Suppressor macrophage (primary cell): ENCODE results near the gene SLC35D2.
"Not testable (repeated sequence)": the region's sequence is repeated elsewhere in the genome, so short reads cannot be mapped to it uniquely, and the experiment has no call there.

ENCODE experiments used
- DNase-seq, 4 experiments: peaks; one replicate each; pipeline ENCODE4 v3.0.0-alpha.2; 2020 to 2022

SLC35D2 gene

DNA sequence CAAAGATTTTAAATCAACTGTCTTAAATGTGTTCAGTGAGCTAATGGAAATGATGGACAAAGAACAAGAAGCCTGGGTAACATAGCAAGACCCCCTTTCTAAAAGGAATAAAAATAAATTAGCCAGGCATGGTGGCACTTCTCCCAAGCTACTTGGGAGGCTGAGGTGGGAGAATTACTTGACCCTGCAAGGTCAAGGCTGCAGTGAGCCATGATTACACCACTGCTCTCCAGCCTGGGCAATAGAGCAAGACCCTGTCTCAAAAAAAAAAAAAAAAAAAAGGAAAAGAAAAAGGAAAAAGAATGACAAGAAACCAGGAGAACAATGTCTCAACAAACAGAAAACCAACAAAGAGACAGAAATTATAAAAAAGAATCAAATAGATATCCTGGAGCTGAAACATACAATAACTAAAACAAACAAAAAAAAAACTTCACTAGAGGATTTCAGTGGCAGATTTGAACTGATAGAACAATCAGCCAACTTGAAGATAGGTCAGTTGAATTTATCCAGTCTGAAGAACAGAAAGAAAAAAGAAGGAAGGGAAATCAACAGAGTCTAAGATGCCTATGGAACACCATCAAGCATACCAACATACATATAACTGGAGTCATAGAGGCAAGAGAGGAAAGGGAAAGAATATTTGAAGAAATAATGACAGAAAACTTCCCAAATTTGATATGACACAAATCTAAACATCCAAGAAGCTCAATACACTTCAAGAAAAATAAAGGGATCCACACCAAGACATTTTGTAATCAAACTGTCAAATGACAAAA, 16.8 kb upstream of the SLC35D2 start:
- DNase-seq: no peak

DNA sequence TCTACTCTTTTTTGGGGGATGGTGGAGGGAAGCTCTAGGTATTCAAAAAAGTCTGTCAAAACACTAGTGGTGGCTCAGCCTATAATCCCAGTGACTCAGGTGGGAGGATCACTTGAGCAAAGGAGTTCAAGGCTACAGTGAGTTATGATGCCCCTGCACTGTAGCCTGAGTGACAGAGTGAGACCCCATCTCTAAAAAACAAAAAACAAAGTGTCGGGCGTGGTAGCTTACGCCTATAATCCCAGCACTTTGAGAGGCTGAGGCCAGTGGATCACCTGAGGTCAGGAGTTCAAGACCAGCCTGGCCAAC, 15.8 kb upstream of the SLC35D2 start:
- no peak for DNase-seq

DNA sequence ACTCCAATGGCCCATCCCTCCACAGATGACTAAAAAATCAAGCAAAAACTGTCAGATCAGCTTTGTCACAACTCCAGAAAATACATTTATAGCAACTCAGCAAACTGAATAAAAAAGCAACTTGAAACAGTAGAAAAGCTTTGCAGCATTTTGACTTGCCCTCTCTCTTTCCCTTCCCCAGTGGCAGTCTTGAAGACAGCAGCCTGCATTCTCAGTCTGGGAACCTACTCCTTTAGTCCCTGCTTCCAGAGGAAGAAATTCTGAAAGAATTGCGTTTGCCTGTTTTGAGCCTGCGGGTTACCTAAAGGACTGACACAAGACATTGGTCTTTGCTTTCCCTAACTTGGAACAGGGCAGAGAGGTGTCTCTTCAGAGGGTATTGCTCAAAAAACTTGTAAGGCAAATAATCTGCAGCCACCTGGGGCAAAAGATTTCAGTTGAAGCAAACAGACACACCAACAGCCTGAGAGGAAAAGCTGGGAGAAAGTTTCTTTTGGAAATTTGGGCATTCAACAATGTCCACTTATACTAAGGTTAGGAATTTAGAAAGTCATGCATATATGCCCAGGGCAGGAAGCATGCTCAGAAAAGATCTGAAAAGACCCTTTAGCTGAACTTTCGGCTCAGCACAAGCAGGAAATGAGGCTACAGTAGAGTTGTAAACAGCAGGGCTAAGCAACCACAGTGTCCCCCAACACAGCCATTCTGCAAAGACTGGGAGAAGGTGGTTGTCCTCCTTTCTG, 15.2 kb upstream of the SLC35D2 start:
- no peak for DNase-seq

DNA sequence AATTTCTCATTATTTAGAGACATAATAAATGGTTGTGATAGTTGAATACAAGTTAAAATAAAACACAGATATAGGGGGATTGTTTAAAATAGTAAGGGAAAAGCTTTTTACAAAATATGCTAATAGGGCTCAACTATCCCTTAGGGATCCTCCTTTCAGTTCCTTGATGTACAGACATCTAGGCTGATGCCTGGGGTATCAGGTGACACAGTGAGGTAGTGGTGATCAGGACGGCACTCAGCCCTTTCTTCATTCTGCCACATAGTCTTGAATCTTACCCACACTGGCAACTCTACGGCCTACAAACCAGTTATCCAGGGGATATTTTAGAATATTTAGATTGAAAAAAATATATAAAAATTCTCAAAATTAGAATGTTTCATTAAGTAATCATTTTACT, 12.5 kb upstream of the SLC35D2 start:
- no peak for DNase-seq

DNA sequence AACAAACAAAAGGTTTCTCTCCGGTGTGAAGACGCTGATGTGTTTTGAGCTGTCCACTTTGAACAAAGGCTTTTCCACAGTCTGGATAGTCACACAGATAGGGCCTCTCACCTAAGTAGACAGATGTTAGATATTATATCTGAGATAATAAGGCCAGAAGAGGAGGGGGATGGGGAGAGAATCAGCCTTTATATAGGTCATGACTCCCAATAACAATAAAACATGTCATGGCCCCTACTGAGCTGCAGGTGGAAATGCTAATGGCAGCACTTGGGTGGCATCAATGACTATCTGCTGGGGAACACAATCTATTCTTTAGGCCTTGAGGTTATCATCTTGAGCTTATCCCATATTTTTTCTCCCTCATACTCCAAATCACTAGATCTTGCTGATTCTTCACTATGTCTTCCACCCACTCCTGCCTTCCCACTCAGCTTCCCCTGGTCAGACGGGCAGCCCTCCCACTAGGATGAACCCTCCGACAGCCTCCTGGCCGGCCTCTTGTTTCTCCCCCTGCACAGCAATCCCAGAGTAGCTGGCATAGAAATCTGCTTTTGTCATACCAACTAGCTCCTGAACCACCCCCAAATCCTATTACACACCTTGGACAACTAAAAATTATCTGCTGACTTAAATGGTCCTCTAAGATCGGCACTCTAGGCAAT, 11.5 kb upstream of the SLC35D2 start:
- no peak for DNase-seq

DNA sequence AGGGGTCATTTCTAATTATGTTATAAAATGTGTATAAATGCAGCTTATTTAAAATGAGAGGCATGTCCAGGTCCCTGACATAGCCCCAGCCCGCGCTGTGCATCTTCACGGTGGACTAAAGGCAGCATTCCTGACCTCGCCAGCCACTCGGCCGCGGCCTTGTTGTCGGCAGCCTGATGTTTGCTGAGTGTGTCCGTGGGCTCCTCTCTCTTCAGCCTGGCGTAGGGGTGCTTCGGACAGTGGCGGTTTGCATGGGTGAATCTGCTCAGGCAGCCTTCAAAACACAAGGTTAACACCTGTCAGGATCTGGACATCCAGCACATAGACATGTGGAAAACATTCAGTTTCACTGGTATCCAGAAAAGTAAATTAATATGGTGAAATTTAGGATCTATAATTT, 8.8 kb upstream of the SLC35D2 start:
- no peak for DNase-seq

DNA sequence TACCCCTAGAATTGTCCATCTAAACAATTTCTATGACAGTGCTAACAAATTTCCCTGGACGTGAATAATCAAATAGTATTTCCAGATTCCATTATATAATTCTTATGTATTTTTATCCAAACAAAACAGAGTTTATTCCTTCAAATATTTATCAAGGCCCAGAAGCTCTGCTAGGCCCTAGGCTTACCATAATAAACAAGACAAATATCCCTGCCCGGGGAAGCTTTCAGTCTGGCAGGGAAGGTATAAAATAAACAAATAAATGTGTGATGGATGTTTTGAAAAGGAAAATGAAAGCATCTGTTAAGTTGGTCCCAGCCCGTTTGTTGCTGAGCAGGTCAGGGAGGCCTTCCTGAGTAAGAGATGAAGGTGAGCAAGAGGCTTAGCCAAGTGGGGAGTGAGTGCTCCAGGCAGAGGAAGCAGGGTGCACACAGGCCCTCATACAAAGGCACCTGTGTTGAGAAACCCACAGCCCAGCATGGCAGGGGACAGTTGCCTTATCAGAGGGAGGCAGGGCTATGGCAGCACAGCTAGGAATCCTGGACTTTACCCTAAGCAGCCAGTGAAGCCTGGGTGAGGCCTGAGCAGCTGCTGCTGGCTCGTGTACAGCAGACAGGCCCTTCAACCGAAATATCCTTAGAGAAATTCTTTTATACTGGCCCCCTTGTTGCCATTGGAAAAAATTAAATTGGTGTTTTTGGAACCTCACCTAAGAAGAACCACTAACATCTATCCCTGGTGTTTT, 7.7 kb upstream of the SLC35D2 start:
- no peak for DNase-seq

DNA sequence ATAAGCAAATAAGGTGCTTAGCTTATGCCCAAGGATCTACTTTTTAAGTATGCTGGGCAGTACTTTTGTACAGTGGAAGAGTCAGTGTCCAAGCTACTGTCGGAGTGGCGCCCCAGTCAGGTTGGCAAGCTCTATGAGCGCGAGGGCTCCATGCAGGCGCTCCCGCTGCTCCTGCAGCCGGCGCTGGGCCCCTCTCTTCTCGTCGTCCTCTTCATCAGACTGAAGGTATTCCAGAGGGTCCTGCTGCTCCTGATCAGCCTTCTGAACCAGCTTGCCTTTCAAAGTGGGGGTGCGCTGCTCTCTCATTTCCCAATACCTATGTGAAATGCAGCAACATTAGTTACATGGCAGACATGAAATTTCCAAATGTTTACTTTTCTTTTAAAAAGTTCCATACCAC, 4.6 kb upstream of the SLC35D2 start:
- no peak for DNase-seq

DNA sequence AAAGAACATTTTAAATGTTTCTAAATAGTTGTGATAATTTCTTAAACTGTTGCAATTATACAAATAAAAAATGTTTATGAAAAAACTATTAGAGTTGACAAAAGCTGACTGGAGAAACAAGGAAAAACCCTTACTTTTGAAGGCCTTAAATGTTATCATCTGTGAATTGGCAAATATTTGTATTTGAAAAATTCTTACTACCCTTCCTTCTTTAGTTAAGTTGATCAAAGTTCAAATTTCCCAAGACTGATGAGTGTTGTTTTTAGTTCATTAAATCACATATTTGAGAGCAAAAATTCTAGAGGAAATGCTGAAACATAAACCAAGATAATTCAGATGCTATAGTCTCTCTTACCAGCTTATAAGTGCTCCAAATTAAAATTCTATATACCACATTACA, 2.6 kb upstream of the SLC35D2 start:
- DNase-seq: no peak

DNA sequence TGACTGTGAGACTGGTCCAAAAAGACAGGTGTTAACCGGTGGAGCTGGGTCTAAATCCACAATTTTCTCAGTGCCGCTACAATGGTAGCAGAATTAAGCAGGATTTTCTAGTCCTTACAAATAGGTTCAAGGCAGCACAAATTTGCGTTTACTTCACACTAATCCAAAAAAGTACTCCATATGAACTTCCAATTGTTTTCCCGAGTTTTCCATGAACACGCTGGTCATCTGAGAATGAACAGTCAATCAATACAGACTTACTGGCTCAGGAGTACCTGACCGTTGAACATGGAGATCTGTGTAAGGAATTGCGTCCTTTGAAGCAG, 709 bp downstream of the SLC35D2 start:
- peak in 1 of 4 experiments; percentile 2 for DNase-seq

DNA sequence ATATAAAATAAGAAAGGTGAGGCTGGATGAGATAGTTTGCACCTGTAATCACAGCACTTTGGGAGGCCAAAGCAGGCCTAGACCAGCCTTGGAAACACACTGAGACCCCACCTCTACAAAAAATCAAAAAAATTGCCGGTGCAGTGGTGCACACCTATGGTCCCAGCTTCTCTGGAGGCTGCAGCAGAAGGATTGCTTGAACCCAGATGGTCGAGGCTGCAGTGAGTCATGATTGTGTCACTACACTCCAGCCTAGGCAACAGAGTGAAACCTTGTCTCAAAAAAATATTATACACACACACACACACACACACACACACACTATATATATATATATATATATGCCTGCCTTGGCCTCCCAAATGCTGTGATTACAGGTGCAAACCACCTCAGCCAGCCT, 1.3 kb downstream of the SLC35D2 start:
- DNase-seq: peak in 3 of 4 experiments; percentile 7 to 12 (median 11)

DNA sequence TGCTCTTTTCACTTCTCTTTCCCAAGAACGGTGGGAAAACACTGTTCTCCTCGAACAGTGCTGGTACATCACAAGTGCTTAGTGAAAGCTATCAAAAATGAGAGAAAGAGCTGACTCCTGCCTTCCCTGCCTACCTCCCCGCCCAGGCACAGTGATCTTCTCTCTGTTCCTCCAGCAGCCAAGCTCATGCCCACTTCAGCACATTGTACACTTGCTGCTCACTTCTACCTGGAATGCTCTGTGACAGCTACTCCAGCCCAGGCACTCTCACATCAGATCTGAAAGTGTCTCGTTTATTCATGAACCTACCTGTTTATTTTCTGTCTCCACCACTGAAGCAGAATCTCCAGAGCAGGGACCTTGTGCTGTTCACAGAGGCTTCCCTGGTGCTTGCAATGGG, 1.8 kb downstream of the SLC35D2 start:
- no peak for DNase-seq

DNA sequence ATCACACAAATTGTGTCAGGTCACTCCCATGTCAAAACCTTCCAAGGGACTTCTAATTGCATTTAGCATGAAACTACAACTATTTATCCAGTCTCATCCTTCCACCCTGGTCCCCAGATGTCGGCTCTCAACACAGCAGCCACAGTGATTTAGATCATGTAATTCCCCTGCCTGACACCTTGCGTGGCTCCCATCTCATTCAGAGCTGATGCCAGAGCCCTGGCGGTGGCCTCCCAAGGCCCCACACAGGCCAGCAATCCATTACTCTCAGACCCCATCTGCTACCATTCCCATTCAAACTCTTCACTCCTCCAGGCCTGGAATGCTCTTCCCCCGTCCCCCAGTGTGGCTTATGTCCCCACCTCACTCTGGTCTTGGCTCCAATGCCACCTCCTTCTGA, 2.4 kb downstream of the SLC35D2 start:
- DNase-seq: no peak

DNA sequence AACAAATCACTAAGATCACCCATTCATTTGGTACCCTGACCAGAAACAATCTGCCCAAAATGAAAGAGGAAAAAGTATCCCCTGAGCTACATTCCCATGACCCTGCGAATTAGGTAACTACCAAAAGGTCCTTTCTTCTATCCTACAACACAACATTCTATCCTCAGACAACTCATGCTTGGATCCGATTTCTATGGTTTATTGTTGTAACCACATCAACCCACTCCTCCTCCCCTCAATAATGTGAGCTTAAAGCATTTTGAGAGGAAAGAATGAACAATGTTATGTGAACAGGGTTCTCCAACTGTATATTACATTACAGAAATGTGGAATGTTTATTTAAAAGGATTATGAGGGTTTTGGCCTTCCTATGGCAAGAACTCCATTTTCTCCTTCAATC, 4.0 kb downstream of the SLC35D2 start:
- no peak for DNase-seq

DNA sequence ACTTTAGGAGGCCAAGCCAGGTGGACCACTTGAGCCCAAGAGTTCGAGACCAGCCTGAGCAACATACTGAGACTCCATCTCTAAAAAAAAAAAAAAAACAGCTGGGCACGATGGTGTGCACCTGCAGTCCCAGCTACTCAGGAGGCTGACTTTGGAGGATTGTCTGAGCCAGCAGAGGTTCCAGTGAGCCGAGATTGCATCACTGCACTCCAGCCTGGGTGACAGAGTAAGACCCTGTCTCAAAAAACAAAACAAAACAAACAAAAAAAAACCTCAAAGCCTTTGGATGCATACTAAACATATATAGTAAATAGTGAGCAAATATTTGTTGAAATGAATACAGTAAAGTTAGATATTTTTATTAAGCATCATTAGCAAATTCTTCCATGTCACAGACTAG, 5.3 kb downstream of the SLC35D2 start:
- no peak for DNase-seq

DNA sequence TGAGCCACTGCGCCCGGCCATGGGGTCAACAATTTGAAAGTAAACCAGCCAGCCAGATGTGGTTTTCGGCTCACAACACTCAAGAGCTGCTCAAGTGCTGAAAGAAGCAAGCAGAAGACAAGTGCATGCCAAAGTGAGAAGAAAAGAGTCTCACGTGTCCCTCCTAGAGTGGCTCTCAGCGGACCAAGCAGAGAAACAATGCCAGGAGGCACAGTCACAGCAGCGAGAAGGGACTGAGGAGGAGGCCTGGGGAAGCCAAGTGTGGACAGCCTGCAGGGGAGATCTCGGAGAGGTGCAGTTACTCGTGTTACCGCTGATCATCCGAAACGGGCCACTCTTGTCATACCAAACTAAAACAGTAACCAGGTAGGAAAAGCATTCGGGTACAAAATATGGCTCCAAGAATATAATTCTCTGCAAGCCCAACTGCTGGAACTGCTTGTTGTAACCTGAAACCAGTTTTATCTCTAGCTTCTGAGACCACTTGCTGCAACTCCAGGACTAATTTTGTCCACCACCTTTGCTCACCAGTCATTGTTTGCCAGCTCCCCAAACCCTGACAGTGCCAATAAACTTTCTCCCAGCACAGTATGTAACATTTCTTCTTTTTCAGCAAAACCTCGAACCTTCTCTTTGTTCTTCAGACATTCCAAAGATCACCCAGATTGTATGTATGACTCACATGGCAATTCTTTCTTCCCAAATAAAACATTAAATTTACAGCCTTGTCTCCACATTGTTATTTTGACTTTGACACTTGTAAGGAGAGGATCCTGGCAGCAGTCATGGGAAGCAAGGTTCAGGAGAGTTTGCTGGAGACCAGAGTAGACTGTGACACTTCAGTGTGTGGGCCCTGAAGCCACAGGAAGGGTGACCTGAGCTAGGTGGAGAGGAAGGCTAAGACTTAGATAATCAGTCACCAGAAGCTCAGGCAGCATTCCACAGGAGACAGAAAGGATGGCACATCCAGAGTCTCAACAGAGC, 6.3 kb downstream of the SLC35D2 start:
- no peak for DNase-seq

DNA sequence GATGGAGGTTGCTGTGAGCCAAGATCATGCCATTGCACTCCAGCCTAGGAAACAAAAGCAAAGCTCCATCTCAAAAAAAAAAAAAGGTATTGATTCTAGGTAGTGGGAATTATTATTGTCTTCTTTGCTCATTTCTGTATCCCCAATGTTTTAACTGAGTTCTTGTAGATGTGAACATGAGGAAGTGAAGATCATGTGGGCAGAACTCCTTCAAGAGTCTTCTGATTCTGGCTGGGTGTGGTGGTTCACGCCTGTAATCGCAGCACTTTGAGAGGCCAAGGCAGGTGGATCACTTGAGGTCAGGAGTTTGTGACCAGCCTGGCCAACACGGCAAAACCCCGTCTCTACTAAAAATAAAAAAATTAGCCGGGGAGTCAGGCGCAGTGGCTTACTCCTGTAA, 8.0 kb downstream of the SLC35D2 start:
- DNase-seq: peak in 2 of 4 experiments; percentile 6 to 22

DNA sequence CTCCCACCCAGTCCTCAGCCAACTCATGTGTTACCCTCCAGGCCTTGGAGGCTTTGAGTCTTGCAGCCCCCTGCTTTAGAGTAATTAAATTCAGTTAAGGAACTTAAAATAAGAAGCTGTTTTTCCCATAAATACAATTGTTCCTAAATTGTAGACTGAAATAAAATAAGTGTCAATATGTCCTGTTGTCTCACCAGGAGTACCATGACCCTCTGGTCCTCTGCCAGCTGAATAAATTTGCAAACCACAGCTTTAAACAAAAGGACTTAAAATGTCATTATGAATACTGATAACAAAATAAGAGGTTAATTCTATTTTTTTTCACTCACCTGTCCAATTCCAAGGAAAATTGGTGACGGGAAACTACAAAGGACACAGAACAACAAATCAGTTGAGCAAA, 15.6 kb downstream of the SLC35D2 start:
- DNase-seq: no peak

DNA sequence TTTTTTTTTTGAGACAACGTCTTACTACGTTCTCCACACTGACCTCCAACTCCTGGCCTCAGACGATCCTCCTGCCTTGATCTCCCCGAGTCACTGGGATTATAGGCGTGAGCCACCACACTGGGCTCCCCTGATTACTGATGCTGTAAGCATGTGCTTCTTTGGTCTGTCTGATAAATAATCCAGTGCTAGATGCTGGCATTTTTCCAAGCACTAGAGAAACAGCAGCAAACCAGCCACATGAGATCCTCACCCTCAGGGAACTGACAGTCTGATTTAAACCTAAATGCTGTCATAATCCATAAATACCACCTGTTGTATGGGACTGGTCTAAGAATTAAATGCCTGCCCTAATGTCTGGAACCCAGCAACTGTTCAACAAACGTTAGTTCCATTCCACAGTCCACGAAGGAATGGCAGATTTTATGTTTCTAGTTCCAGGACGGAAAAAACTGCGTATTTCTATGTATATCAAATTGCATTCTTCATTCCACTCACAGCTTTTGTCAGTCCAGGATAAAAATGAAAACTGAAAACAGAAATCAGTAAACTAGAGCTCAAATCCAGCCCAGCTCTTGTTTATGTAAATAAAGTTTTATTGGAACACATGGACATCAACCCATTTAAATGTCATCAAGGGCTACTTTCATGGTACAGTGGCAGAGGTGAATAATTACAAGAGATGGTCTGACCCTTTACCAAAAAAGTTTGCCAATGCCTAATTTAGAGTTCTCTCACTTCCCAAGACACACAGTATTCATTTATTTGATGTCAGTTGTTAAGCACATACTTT, 20.1 kb downstream of the SLC35D2 start:
- DNase-seq: no peak

DNA sequence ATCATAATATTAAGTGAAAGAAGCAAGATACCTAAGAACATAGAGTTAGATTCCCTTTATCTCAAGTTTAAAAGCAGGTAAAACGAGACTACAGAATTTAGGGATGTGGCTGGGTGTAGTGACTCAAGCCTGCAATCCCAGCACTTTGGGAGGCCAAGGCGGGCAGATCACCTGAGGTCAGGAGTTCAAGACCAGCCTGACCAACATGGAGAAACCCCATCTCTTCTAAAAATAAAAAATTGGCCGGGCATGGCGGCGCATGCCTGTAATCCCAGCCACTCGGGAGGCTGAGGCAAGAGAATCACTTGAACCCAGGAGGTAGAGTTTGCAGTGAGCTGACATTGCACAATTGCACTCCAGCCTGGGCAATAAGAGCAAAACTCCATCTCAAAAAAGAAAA, 21.4 kb downstream of the SLC35D2 start:
- DNase-seq: not testable (repeated sequence)

DNA sequence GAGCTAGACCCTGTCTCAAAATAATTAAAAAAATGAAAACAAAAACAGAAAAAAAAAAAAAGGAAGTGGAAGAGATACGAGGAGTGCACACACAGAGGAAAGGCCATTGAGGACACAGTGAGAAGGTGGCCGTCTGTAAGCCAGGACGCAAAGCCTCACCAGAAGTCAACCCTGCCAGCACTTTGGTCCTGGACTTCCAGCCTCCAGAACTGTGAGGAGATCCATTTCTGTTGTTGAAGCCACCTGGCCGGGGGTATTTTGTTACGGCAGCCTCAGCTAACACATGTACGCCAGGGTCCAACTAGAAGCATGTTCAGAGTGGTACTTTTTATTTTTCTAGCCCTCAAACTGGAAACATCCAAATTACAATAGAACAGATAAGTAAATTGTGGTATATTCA, 21.8 kb downstream of the SLC35D2 start:
- no peak for DNase-seq
